K562 (cell line): ENCODE results near the gene SUSD3. TPM values are rescaled to one million over a fixed set of nuclear protein-coding genes. Genes with fewer than 3 reads are reported as not detected.
A peak's percentile ranks its signal among the peaks of the same experiment; 100 is the strongest.

Source experiments
- CHD1 ChIP-seq: fragments of 200-600 bp; sonication (generic); IDR thresholded peaks from one replicate; pipeline ENCODE4 v1.6.1; 2012; ENCODE audit warnings: mild to moderate bottlenecking, moderate library complexity, low read length, inconsistent platforms
- CTBP1 ChIP-seq: fragments of 450-650 bp; IDR thresholded peaks from 2 replicates; pipeline ENCODE4 v1.6.1; 2016; ENCODE audit warnings: borderline replicate concordance
- FIP1L1 ChIP-seq: fragments of 200-400 bp; formaldehyde crosslinking; IDR thresholded peaks from 2 replicates; pipeline ENCODE4 v1.6.1; 2018; ENCODE audit warnings: mild to moderate bottlenecking, low read depth, low read length; ENCODE audit not compliant: poor library complexity, severe bottlenecking
- HNRNPK ChIP-seq: fragments of 200-400 bp; formaldehyde crosslinking; IDR thresholded peaks from one replicate; pipeline ENCODE4 v1.6.1; 2018; ENCODE audit warnings: mild to moderate bottlenecking, low read depth, low read length; ENCODE audit not compliant: poor library complexity, severe bottlenecking
- NRF1 ChIP-seq, 2 experiments: fragments of 450-650 bp; IDR thresholded peaks in 1 of 2; conservative IDR thresholded peaks in 1 of 2; 2 replicates each; pipeline ENCODE4 v1.6.1; 2014; ENCODE audit warnings: mild to moderate bottlenecking in 2 of 2
- RBBP5 ChIP-seq: fragments of 200-600 bp; sonication (generic); IDR thresholded peaks from 2 replicates; pipeline ENCODE4 v1.6.1; 2012; ENCODE audit warnings: borderline replicate concordance, mild to moderate bottlenecking, low read length, control low read depth, inconsistent platforms; ENCODE audit not compliant: insufficient read depth, poor library complexity, severe bottlenecking
- RBM14 ChIP-seq: fragments of 200-400 bp; formaldehyde crosslinking; IDR thresholded peaks from 2 replicates; pipeline ENCODE4 v1.6.1; 2018; ENCODE audit warnings: low read depth, mild to moderate bottlenecking, low read length, moderate library complexity, borderline replicate concordance; ENCODE audit not compliant: insufficient read depth
- RCOR1 ChIP-seq, 2 experiments: IDR thresholded peaks; 2 replicates each; pipeline ENCODE4 v1.6.1; 2012; ENCODE audit warnings: low read depth in 2 of 2, low read length in 2 of 2, borderline replicate concordance in 1 of 2, improper control_type of control experiment in 1 of 2
- SMARCC2 ChIP-seq: fragments of 450-650 bp; IDR thresholded peaks from 2 replicates; pipeline ENCODE4 v1.6.1; 2017; ENCODE audit warnings: antibody characterized with exemption, moderate library complexity, mild to moderate bottlenecking, low read depth
- SP1 ChIP-seq: sonication (generic); formaldehyde crosslinking; IDR thresholded peaks from 2 replicates; pipeline ENCODE4 v1.8.1; 2022; ENCODE audit warnings: mild to moderate bottlenecking, missing genetic modification reagents
- UBTF ChIP-seq, 2 experiments: IDR thresholded peaks; 2 replicates each; pipeline ENCODE4 v1.6.1; 2012; ENCODE audit warnings: improper control_type of control experiment in 2 of 2, low read depth in 2 of 2, low read length in 2 of 2, borderline replicate concordance in 1 of 2
- ZBTB7A ChIP-seq: IDR thresholded peaks from 2 replicates; pipeline ENCODE4 v1.6.1; 2011; ENCODE audit warnings: low read depth, mild to moderate bottlenecking, low read length, moderate library complexity, borderline replicate concordance; ENCODE audit not compliant: control insufficient read depth
- ZNF175 ChIP-seq: fragments of 200-800 bp; sonication (Bioruptor generic); IDR thresholded peaks from 2 replicates; pipeline ENCODE4 v1.6.1; 2016; ENCODE audit warnings: low read depth, mild to moderate bottlenecking, missing genetic modification characterization, missing compliant biosample characterization
- ZNF263 ChIP-seq: sonication (generic); formaldehyde crosslinking; IDR thresholded peaks from 2 replicates; pipeline ENCODE4 v1.8.0; 2022; ENCODE audit warnings: mild to moderate bottlenecking, missing genetic modification reagents, borderline replicate concordance
- ZNF398 ChIP-seq: fragments of 250-450 bp; sonication (Bioruptor Pico); IDR thresholded peaks from 2 replicates; pipeline ENCODE4 v1.8.0; 2021; ENCODE audit warnings: moderate library complexity, mild to moderate bottlenecking, inconsistent platforms
- ZNF445 ChIP-seq: fragments of 250-450 bp; sonication (Bioruptor Pico); IDR thresholded peaks from 2 replicates; pipeline ENCODE4 v1.4.0; 2020; ENCODE audit warnings: low read depth, mild to moderate bottlenecking, moderate library complexity
- ZNF518B ChIP-seq: fragments of 250-450 bp; sonication (Bioruptor Pico); IDR thresholded peaks from 2 replicates; pipeline ENCODE4 v1.5.0; 2021; ENCODE audit warnings: mild to moderate bottlenecking, moderate library complexity
- ZNF707 ChIP-seq: fragments of 250-450 bp; sonication (Bioruptor Pico); conservative IDR thresholded peaks from 2 replicates; pipeline ENCODE4 v1.8.0; 2022; ENCODE audit warnings: inconsistent platforms, mild to moderate bottlenecking, moderate library complexity
- ZNF79 ChIP-seq: fragments of 250-450 bp; sonication (Bioruptor Pico); IDR thresholded peaks from 2 replicates; pipeline ENCODE4 v1.4.0; 2020; ENCODE audit warnings: low read depth, mild to moderate bottlenecking, moderate library complexity
- polyA plus RNA-seq, 8 experiments: library from polyadenylated mRNA; depleted of rRNA in 4 of 8; stranded (reverse) in 5 of 8; unstranded in 3 of 8; fragments of >200 nt; fragmentation: Nextera tagmentation in 2 of 8; fragmentation: Illumina TruSeq in 1 of 8; extraction: Ambion mirVana in 2 of 8; extraction: Trizol in 1 of 8; gene quantifications; 2 replicates each; pipeline versions ENCODE4 v1.2.1 to v1.2.3, GENCODE V29; 2011 to 2014; ENCODE audit warnings: inconsistent platforms in 1 of 8, missing spikeins in 1 of 8
- total RNA-seq, 7 experiments: library from RNA; depleted of rRNA in 6 of 7; stranded (reverse); fragments of >200 nt in 6 of 7; fragmentation: Illumina TruSeq in 2 of 7; extraction: Trizol in 2 of 7; gene quantifications; 2 replicates each; pipeline versions ENCODE4 v1.2.1 to v1.2.3, GENCODE V29; 2011 to 2021; ENCODE audit warnings: low replicate concordance in 1 of 7

SUSD3 gene
- total and polyA plus RNA-seq, 9 of the 15 experiments (the other 6 are each of a cell fraction or from before 2014, with no cell fraction given): 1.3 to 21.7 (median 11.4) TPM

- TF ChIP-seq ZNF398 (no peak), SMARCC2 (no peak), NRF1 (conservative IDR thresholded peaks at IDR 0.05 in 1 of 2, IDR thresholded peaks at IDR 0.05 in 1 of 2) (peak; percentile 62 to 65), HNRNPK (no peak), FIP1L1 (no peak), ZNF175 (CRISPR knock-in tag) (no peak), ZNF518B (CRISPR knock-in tag) (no peak), RBBP5 (peak; percentile 47), RCOR1 (IDR thresholded peaks at IDR 0.05; ENCODE audit: borderline replicate concordance in 1 of 2, low read depth in 2 of 2, low read length in 2 of 2) (peak in 1 of 2 experiments; percentile 72; a peak in 1 of 4 replicates), CHD1 (peak; percentile 72), ZBTB7A (0 out of 2 replicates have a peak, but pooled peaks have one; percentile 42), ZNF263 (CRISPR knock-in tag) (no peak), ZNF445 (CRISPR knock-in tag) (no peak), CTBP1 (no peak), ZNF707 (CRISPR knock-in tag) (no peak), UBTF (IDR thresholded peaks at IDR 0.05; ENCODE audit: borderline replicate concordance in 1 of 2, low read depth in 2 of 2, low read length in 2 of 2) (no peak), RBM14 (no peak), ZNF79 (CRISPR knock-in tag) (no peak), SP1 (CRISPR knock-in tag) (no peak)
These were observed 662 bp downstream of the SUSD3 start (continued) for GRCh38 chr9:93059011-93059714.
